Skin of body (tissue), 2 donors: ENCODE results near the gene USP9X. TPM values are rescaled to one million over a fixed set of nuclear protein-coding genes. Genes with fewer than 3 reads are reported as not detected.
"Not testable (repeated sequence)": the region's sequence is repeated elsewhere in the genome, so short reads cannot be mapped to it uniquely, and the experiment has no call there.

Experiments
- DNase-seq: peaks from one replicate; lab custom pipeline; 2025; lab: John Stamatoyannopoulos, UW
- total RNA-seq: library from RNA; depleted of rRNA; stranded (reverse); fragments of >200 nt; gene quantifications from one replicate; pipeline ENCODE4 v1.2.3, GENCODE V29; 2014

The USP9X gene, protein sequence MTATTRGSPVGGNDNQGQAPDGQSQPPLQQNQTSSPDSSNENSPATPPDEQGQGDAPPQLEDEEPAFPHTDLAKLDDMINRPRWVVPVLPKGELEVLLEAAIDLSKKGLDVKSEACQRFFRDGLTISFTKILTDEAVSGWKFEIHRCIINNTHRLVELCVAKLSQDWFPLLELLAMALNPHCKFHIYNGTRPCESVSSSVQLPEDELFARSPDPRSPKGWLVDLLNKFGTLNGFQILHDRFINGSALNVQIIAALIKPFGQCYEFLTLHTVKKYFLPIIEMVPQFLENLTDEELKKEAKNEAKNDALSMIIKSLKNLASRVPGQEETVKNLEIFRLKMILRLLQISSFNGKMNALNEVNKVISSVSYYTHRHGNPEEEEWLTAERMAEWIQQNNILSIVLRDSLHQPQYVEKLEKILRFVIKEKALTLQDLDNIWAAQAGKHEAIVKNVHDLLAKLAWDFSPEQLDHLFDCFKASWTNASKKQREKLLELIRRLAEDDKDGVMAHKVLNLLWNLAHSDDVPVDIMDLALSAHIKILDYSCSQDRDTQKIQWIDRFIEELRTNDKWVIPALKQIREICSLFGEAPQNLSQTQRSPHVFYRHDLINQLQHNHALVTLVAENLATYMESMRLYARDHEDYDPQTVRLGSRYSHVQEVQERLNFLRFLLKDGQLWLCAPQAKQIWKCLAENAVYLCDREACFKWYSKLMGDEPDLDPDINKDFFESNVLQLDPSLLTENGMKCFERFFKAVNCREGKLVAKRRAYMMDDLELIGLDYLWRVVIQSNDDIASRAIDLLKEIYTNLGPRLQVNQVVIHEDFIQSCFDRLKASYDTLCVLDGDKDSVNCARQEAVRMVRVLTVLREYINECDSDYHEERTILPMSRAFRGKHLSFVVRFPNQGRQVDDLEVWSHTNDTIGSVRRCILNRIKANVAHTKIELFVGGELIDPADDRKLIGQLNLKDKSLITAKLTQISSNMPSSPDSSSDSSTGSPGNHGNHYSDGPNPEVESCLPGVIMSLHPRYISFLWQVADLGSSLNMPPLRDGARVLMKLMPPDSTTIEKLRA (N-terminal part only)
- total RNA-seq, result 122 TPM

DNA sequence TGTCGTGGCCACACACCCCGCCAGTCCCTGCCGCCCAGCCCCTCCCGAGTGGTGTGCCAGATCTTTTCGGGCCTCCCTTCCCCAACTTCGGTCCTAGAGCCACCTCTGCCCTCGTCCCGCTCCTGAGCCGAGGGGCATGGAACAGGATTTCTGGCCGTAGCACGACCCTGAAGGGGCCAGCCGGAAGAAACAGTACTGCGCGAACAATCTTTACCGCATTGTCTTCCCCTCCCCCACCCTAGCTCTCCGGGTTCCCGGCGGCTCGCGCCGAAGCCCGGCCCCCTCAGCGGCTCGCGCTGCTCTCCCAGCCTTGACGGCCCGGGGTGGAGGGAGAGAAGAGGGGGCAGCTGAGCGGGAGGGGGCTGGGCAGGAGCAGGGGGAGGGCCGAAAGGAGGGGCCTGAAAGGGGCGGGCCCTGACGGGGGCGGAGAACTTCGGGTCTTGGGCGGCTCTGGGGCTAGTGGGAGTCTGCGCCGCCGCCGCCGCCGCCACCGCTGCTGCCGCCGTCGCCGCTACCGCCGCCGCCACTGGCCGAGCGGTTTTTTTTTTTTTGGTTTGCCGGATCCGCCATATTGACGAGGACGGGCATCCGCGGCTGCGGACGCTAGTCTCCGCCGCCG lies at the start of gene USP9X:
USP9X (plus strand) TSS at position 553 of the 619 bp plus-strand sequence. CDS start 38,184 bp downstream, outside the sequence.
- peak; percentile 84 for DNase-seq

DNA sequence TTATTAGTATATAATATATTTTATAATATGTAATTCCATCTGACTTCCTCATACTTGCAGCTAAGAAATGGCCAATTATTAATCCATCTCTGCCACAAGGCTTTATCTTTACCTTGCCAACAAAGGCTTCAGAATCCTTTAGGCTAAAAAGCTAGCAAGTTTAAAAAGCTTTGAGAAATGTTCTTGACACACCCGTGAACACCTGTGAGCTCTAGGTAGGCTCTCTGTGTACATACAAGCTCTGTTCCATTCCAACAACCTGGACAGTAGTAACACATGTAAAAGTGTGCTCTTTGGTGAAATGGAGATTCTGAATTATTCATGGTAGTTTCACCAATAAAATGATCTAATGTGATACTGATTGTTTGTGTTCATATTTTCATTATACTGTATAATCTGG lies 49.7 kb upstream of the USP9X start:
- DNase-seq, result no peak

DNA sequence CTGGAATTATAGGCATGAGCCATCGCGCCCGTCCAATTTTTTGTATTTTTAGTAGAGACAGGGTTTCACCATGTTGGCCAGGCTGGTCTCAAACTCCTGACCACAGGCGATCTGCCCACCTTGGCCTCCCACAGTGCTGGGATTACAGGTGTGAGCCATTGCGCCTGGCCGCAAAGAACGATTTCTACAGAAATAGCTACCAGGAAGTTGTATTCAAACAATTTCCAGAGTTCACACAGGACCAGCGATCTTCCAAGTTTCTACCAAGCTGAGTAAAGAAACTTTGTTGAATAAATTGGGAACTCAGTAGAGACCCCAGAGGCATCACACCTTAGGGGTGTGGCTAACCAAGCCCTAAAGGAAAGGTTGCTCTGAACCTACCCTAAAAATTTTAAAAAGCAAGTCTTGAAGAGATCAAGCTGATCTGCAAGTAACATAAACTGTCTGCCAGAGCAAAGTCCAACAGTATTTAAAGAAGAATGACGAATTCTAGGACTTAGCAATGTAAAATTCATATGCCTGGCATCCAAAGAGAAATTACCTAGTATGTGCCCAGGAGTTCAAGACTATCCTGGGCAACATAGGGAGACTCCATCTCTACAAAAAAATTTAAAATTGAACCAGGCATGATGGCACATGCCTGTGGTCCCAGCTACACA lies 48.4 kb upstream of the USP9X start:
- no peak for DNase-seq

DNA sequence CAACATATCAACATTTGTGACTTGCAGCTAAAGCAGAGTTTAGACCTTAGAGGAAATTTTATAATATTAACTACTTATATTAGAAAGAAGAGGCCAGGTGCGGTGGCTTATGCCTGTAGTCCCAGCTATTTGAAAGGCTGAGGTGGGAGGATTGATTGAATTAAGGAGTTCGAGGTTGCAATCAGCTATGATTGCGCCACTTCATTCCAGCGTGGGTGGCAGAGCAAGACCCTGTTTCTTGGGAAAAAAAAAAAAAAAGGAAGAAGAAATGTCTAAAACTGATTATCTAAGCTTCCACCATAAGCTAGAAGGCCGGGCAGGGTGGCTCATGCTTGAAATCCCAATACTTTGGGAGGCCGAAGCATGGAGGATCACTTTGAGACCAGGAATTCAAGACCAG lies 42.0 kb upstream of the USP9X start:
- DNase-seq, result no peak

DNA sequence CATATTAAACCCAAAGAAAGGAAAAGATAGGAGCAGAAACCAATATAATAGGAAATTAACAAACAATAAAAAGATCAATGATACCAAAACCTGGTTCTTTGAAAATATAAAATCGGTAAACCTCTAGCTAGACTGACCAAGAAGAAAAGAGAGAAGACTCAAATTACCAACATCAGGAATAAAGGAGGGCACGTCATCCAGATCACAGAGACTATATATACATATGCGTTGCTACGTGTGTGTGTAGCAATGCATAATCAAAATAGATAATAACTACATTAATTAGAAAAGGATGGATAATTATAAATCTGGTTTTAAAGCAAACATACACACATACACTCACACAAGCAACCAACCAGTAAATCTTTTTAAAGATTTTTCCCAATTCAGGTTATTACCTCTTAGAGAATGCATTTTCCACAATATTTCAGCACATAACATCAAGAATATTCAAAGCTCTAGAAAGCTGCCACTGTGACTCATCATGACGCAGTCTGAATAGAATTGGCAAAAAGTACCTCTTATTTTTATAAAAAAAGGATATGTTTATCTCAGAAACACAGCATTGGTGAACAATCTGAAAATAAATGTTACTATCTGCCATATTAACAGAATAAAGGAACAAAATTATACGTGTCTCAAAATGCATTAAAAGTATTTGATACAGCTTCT lies 41.4 kb upstream of the USP9X start:
- DNase-seq, result no peak

DNA sequence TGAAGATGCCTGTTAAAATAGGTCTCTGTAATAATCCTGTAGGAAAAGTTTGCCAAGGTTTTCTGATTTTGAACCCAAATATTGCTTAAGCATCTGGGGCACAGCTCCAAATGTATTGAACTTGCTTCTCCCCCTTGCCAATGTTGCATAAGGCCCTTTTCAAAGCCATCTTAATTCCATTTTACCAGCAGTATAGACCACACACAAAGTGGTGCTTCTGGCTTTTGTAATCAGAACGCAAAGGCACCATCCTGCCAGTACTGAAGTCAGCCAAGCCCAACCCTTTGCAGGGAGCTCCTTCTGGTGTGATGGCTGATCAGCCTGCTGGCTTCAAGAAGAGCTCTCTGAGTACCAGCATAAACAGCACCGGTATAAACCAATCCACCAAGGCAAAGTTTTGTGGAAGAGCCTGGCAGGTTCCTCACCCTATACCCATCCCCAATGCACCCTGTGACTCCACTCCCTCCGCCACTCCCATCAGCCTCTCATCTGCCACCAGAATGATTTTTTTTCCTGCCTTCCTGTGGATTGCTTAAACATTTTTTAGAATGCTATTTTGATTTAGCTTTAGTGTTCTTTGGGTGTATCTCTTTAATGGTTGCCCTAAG lies 39.2 kb upstream of the USP9X start:
- DNase-seq, result peak; percentile 1

DNA sequence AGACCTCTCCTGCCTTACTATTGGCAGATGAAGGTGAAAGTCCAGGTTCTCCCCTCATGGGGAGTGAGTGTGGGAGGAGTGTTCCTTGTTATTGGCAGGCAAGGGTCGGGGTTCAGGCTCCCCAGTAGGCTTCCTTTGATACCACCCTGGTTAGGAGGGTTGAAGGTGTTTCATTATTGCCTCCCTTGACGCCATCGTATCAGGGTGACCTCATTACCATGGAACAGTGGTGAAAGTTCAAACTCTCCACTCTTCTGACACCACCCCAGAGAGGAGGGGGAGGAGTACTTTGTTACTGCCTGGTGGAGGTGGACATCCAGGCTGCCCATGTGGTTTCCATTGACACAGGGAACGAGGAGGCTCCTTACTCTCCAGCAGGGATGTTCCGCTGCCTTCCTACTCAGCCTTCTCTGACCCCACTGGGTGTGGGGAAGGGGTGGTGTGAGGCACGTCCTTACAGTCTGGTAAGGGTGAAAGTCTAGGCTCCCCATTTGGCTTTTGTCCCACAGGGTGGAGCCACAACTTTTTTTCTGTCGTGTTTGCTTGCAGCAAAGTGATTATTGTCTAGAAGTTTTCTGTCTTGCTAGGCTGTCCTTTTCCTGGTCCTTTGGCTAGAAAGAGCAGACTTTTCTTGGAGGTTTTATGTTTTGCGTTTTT lies 37.2 kb upstream of the USP9X start:
- DNase-seq, result no peak

DNA sequence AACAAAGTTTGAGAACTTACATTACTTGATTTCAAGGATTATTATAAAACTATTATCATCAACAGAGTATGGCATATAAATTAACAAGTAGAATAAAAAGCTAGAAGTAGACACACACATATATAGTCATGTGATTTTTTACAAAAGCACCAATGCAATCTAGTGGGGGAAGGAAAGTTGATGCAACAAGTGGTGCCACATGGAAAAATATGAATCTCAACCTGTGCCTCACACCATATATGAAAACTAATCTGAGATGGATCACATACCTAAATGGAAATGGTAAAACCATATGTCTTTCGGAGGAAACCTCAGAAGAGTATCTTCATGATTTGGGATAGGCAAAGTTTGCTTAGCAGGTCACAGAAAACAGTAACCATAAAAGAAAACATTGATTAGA lies 34.9 kb upstream of the USP9X start:
- no peak for DNase-seq

DNA sequence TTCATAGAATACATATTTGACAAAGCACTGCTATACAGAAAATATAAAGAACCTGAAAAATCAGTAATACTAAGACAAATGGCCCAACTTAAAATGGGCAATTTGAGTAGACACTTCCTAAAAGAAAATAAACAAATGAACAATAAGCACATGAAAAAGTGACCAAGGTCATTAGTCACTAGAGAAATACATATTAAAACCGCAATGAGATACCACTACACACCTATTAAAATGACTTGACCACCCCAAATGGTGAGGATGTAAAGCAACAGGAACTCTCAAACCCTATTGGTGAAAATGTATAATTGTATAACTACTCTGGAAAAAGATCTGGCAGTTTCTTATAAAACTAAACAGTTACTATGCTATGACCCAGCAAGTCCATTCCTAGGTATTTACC lies 34.0 kb upstream of the USP9X start:
- no peak for DNase-seq

DNA sequence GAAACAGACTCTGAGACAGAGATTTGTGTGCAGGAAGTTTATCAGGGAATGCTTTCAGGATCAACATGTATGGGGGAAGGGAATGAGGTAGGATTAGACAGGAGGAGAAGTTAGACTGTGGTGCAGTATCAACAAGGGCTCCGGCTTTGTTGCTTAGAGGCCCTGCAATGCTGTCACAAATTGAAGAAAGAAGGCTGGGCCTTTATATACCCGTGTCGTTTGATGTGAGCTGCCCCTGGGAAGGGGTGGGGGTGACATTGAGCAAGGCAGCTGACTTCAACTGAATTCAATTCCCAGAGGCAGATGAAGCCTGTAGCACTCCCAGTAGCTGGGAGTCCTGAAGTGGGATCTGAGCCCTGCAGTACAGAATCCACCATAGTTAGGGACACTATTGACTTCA lies 29.5 kb upstream of the USP9X start:
- DNase-seq, result no peak

DNA sequence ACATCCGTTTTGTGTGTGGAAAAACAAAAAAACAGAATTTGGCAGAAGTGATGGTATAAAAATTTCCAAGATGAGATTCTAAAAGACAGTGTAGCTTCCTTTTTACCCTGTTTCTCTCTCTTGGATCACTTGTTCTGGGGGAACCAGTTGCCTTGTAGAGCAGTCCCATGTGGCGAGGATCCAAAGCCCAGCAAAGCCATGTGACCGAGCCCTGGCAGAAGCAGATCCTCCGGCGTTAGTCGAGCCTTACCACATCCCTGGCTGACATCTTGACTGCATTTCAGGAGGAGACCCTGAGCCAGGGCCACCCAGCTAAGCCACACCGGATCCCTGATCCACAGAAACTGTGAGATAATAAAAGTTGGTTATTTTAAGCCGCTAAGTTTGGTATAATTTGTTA lies 22.0 kb upstream of the USP9X start:
- not testable (repeated sequence) for DNase-seq

DNA sequence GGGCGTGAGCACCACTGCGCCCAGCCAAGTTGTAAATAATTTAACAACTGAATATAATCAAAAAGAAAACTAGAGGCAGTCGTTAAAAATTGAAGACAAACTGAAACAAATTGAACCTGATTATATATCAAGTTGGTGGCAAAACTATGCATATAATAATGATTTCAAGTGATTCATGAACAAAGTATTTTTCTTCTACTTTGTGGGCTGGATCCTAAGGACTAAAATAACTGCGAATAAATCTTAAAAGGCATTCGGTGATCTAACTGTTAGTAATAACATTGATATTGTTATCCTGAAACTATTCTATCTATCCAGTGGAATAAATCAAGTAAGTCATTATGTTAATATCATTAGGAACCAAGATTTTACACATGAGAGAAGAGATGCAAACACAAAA lies 21.2 kb upstream of the USP9X start:
- DNase-seq, result no peak

DNA sequence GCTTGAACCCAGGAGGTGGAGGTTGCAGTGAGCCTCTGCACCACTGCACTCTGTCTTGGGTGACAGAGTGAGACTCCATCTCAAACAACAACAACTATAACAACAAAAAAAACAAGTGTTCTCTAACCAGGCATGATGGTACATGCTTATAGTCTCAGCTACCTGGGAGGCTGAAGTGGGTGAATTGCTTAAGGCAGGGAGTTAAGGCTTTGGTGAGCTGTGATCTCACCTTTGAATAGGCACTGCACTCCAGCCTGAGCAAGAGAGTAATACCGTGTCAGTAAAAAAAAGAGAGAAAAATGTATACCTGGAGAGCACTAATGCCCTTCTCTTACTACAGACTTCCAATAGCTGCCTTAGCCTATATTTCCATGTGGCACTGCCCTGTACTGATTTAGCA lies 18.9 kb upstream of the USP9X start:
- DNase-seq, result no peak

DNA sequence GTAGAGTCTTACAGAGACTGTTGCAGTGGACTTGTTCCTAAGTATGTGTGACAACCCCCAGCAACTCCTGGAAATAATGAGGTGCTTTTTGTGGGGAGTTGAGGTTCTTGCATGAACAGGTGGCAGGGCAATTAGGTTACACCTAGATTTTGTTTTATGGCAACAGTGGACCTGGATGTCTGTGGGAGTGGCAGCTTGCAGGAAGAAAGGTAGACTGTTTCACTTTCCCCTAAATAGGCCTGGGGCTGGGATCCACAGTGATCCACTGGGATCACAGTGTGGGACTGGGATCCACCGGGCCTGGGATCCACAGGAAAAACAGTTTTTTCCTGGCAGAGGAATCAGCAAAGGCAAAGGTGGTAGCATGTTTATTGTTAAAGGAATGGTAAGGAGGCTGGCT lies 18.3 kb upstream of the USP9X start:
- no peak for DNase-seq

DNA sequence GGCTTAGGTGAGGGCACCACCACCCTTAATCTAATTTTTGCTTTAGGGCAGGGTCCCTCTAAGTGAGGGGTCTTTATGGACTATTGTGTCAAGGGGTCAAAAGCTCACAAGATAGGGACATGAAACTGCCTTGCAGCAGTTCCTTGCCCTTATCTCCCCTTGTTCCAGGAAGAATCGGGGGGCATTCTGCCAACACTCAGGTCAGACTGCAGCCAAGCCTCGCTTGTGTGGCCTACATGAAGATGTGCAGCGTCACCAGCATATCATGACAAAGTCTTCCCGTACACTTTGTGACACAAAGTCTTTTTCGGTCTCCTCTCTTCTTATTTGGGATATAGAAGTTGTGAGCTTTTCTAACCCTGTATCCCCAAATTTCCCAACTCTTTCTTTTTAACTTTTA lies 17.5 kb upstream of the USP9X start:
- no peak for DNase-seq

DNA sequence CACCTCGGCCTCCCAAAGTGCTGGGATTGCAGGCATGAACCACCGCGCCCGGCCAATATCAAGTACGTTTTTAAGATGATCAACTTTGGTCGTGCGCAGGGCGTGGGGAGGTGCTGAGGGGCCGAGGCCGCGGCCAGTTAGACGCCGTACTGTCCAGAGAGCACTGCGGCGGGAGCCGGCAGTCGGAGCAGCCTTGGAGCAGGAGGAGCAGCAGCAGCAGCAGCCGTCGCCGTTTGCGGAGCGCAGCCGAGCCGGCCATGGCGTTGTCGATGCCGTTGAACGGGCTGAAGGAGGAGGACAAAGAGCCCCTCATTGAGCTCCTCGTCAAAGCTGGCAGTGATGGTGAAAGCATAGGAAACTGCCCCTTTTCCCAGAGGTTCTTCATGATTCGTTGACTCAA lies 8.5 kb upstream of the USP9X start:
- no peak for DNase-seq

DNA sequence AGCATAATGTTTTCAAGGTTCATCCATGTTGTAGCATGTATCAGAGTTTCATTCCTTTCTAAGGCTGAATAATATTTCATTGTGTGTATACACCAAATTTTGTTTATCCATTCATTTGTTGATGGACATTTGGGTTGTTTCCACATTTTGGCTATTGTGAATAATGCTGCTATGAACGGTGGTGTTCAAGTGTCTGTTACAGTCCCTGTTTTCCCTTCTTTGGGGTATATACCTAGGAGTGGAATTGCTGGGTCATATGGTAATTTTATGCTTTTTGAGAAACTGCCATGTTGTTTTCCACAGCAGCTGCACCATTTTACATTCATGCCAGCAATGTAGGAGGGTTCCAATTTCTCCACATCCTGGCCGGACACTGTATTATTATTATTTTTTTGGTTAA lies 3.4 kb upstream of the USP9X start:
- DNase-seq, result no peak

DNA sequence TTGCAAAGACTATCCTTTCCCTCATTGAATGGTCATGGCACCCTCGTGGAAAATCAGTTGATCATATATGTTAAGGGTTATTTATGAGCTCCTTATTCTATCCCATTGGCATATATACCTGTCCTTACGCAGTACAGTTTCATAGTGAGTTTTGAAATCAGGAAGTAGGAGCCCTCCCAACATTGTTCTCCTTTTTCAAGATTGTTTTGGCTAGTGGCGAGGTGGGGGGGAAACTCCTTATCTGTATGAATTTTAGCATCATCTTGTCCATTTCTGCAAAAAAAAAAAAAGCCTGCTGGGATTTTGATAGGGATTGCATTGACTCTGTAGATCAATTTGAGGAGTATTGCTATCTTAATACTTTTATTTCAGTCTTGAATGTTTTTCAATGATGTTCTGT lies 2.5 kb upstream of the USP9X start:
- no peak for DNase-seq

DNA sequence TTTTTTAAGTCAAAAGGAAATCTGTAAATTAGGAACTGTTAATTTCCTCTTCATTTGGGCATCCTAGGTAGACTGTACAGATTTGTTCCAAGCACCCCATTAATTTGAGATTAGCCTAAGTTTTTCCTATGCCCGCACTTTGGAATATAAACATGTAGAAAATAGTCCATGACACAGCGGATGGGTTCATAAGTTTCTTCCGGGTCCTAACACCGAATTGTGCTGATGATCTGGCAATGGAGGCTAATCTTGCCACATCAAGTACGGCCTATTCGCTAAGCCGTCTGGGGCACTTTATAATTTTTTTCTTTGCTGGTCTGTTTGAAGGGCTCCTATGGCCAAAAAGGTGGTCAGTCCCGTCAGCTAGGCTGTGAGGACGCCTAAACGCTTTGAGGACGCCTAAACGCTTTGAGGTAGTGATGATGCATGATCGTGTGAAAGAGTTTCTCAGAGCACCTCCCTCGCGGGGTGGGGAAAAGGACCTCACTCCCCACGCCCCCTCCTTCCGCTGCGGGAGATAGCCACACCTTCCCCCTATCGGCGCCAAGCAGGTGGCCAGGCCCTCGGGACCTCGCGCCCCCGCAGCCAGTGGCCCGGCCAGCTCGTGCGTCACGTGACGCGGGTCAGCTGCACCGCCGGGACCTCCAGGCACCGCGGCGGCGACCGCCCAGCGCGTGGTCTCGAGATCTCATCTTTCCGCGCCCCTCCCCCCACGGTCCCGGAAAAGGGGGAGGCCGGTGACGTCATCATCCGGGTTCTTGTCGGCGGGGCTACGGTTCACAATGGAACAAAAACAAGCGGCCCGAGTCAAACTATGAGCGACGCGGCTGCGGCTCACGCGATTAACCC lies 977 bp upstream of the USP9X start:
- peak; percentile 95 for DNase-seq
